ENCODE results near the gene XRCC3. TPM values are rescaled to one million over a fixed set of nuclear protein-coding genes. Genes with fewer than 3 reads are reported as not detected.

XRCC3 gene
- total and polyA plus RNA-seq, 2 of the 8 experiments (the other 6 are each of a cell fraction or from before 2014, with no cell fraction given): 36.9 to 41.8 TPM

GRCh38 chr14:103653805-103654204 is 61.4 kb downstream of the XRCC3 start:
- CTCF ChIA-PET (ENCODE audit: partially characterized antibody): interaction anchor here (0.8 to 1.0 kb wide), 2 partner anchors 41 to 80 kb away, joined by 3 read pairs; no protein-coding TSS in a partner anchor
- H4K20me1 ChIP-seq (replicated peaks in 1 of 2; ENCODE audit: control insufficient read depth in 1 of 2, insufficient read depth in 2 of 2, low read length in 2 of 2): peaks cover 6 to 20% of the 10 kb centered on the region in 2 experiments
- H4K91ac ChIP-seq (replicated peaks; ENCODE audit: insufficient read length, low read length): no peak overlapping the region
- H2BK20ac ChIP-seq (ENCODE audit: low read length): no peak overlapping the region
- 95% methylated on average over 4 of the region's 4 CpGs; no CpG with 5 or more reads in 1 of the 2 experiments for WGBS, 2 experiments (ENCODE audit: extremely low coverage in 1 of 2, insufficient coverage in 1 of 2, insufficient read length in 1 of 2, insufficient replicate concordance in 2 of 2, low coverage in 1 of 2, low lambda C conversion rate in 2 of 2, missing lambda C conversion rate in 1 of 2)
- no peak for FAIRE-seq
- H3K23me2 ChIP-seq (ENCODE audit: low read depth, low read length): no peaks in the 10 kb centered on the region
- H3K36me3 ChIP-seq (ENCODE audit: control insufficient read depth in 2 of 4, insufficient read depth in 4 of 4, low read length in 3 of 4): peaks cover 16 to 36% (median 31%) of the 10 kb centered on the region in 4 experiments
- H2BK15ac ChIP-seq (ENCODE audit: low read length): no peak overlapping the region
- H3K27me3 ChIP-seq (replicated peaks in 1 of 4; ENCODE audit: control insufficient read depth in 3 of 4, extremely low read depth in 1 of 4, insufficient read depth in 3 of 4, low read length in 3 of 4): no peaks in the 10 kb centered on the region
- no peak overlapping the region for H3K23ac ChIP-seq (ENCODE audit: insufficient read length)
- H3K18ac ChIP-seq (ENCODE audit: extremely low read depth, low read length): no peak overlapping the region
- H2BK5ac ChIP-seq (ENCODE audit: low read depth, low read length): no peak overlapping the region
- no peak overlapping the region for H3K56ac ChIP-seq (replicated peaks; ENCODE audit: insufficient read length, low read depth, low read length)
- H3K4me3 ChIP-seq (ENCODE audit: extremely low read depth in 1 of 4, insufficient read depth in 2 of 4, low read depth in 3 of 4, low read length in 4 of 4): no peak overlapping the region
- peaks cover 11% of the 10 kb centered on the region; the same call in 1 of the 2 replicates for H3K79me1 ChIP-seq (ENCODE audit: low read depth, low read length)
- no peak overlapping the region for H3K14ac ChIP-seq (ENCODE audit: insufficient read length)
- TF ChIP-seq CTBP2 (IDR thresholded peaks at IDR 0.05; ENCODE audit: borderline replicate concordance, insufficient read depth, insufficient read length, low read length) (no peak), SAP30 (IDR thresholded peaks at IDR 0.05; ENCODE audit: insufficient read depth, insufficient replicate concordance, low read length) (no peak), PHF8 (conservative IDR thresholded peaks at IDR 0.05; ENCODE audit: low read depth, low read length) (no peak), GTF2F1 (IDR thresholded peaks at IDR 0.05; ENCODE audit: borderline replicate concordance, low read depth, low read length) (no peak), HDAC6 (IDR thresholded peaks at IDR 0.05; ENCODE audit: low read depth, low read length) (no peak), RAD21 (IDR thresholded peaks at IDR 0.05 in 1 of 2, conservative IDR thresholded peaks at IDR 0.05 in 1 of 2; ENCODE audit: low read depth in 2 of 2, low read length in 2 of 2) (no peak), TCF12 (IDR thresholded peaks at IDR 0.05; ENCODE audit: low read depth, low read length) (no peak)
- H3K4me2 ChIP-seq (ENCODE audit: insufficient read depth in 1 of 2, low read depth in 2 of 2, low read length in 2 of 2): no peak overlapping the region
- no peak overlapping the region for H4K8ac ChIP-seq (ENCODE audit: extremely low read depth, insufficient read depth, low read length)
- no peaks in the 10 kb centered on the region; a peak in 1 of 7 replicates for H3K4me1 ChIP-seq (replicated peaks in 1 of 4; ENCODE audit: control insufficient read depth in 3 of 4, insufficient read depth in 4 of 4, low read length in 3 of 4)
- POLR2A ChIA-PET (ENCODE audit: partially characterized antibody): no interaction called here
- H2AFZ ChIP-seq (ENCODE audit: low read length): no peak overlapping the region
- H3K79me2 ChIP-seq (ENCODE audit: control insufficient read depth in 1 of 2, insufficient read depth in 2 of 2, low read length in 2 of 2): peaks cover 3 to 34% of the 10 kb centered on the region in 2 experiments; a peak in 3 of 4 replicates
- no peak overlapping the region for H3K27ac ChIP-seq (ENCODE audit: low read depth, low read length)
- no peak overlapping the region for H2BK12ac ChIP-seq (ENCODE audit: low read depth, low read length)
- no peak overlapping the region for H2BK120ac ChIP-seq (replicated peaks; ENCODE audit: low read depth, low read length)
- no peak overlapping the region for H3K4ac ChIP-seq (replicated peaks; ENCODE audit: insufficient read length, low read depth, low read length)
- no peaks in the 10 kb centered on the region for H3K9me3 ChIP-seq (ENCODE audit: insufficient read depth in 2 of 2, low read depth in 1 of 2, low read length in 1 of 2)
- H2AK5ac ChIP-seq (ENCODE audit: low read depth, low read length): no peak overlapping the region
- no peak for DNase-seq (ENCODE audit: low read depth in 1 of 2, low spot score in 2 of 2)
- H4K5ac ChIP-seq (ENCODE audit: insufficient read length, low read depth, low read length): no peak overlapping the region
- no peak overlapping the region for H3K9ac ChIP-seq (replicated peaks in 1 of 4; ENCODE audit: extremely low read depth in 1 of 4, low read depth in 3 of 4, low read length in 3 of 4)

Measured in H1 (cell line).